Nucleus accumbens (tissue), 56 donors: ENCODE results near the gene SIK3.

ENCODE experiments used
- DNase-seq, 56 donors: peaks; one replicate each; lab custom pipeline; 2025; lab: John Stamatoyannopoulos, UW

Gene SIK3

DNA sequence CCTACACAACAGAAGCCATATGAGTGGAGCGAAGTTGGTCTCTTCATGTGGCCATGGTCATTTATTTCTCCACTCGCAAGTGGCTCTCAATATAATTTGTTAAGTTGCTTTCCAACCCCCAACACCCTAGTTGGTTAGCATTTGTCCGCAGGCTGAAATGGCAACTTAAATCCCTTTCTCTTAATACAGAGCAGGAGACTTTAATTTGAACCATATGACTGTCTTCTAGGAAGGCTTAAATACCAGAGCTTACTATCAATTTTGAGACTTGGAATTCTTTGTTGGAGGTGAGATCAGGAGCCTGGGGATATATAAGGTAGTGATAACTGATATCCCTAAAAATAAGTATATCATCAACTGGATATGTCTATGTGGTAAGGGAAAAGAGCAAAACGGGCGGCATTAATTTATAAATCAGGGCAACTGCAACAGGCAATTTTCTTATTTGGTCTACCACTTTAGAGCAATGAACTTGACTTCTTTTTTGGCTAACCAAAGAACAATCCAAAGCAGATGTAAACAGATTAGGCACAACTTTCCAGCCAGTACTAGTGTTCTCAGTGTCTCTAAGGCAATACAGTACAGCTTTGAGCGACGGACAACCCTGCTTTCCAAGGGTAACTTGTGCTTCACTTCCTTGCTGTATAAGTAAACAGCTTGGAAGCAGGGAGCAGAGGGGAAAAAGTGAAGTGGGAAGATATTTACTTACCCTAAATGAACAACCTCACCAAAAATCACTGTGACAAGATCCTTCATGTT, 186.1 kb downstream of the SIK3 start:
- no peak for DNase-seq

DNA sequence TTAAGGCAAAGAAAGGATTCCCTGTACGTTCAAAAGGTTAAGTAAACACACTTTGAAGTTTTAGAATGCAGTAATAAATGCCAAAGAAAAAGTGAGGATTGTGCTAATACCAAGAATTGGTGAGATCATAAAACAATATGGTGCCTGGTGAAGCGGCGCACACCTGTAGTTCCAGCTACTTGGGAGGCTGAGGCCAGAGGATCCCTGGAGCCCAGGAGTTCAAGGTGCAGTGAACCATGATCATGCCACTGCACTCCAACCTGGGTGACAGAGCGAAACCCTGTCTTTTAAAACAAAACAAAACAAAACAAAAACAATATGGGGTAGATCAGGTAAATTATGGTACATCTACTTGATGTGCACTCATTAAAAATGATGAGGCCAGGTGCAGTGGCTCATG, 187.4 kb downstream of the SIK3 start:
- DNase-seq, result no peak

DNA sequence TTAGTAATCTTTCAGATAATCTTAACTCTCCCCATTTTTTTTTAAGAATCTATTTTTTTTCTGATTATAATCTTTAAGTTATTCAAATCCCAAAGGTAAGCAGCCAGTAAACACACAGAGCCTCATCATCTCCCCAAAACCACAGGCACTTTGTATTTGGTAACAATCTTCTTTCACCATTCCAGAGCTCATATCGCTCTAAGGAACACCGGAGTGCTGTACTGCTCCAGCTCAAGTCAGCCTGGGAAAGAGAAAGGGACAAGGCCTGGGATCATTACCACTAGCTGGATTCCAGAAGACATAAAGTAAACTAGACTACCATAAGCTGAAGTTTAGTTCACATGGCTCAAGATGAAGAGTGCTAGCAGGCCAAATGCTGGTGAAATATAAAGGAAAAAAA, 187.8 kb downstream of the SIK3 start:
- DNase-seq, result no peak

DNA sequence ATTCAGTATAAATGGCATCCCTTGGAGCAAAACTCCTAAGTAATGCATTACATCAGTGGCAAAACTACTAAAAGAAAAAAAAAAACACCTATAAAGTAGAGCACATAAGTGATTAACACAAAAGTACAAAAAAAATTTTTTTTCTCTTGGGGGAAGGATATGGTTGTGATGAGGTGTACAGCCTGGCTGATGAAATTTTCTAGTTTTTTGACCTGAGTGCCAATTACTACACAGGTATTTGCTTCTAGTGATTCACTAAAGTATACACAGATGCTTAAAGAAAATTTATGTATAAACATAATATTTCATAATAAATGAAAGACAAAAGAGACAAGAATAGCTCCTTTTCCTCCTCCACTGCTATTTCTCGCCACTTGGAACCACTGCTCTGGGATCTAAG, 189.0 kb downstream of the SIK3 start:
- no peak for DNase-seq

DNA sequence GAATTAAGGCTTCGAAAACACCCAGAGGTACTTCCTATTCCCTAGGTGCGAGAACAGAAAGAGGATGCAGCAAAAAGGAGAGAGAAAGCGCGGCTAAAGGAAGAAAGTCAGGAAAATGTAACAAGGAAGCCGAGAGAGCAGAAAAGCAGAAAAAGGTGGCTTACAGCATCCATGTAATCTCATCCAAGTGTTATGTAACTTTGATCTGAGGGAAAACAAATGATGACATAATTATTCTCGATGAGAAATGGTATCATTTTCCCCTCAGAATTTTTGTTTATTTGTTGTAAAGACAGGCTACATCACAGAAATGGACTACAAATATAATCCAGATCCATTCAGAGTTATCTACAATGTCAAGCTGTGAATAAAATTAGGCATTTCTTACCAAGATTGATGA, 191.7 kb downstream of the SIK3 start:
- no peak for DNase-seq

DNA sequence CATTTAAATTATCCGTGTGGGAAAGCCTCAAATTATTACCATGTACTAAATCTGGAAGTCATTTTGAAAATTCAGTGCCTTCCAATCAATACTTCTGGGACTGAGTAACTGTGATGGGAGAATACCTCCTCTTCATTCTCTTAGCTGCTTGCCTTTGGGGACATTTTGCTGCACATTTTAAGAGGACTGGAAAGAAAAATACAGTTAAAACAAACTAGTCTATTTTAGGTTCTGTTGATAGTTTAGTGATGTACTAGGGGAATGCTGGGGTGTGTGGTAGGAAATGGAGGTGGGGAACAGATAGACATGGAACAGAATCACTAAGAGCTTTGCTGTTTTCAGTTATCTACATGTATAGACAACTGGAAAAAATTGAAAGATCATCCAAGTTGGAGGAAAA, 195.1 kb downstream of the SIK3 start:
- no peak for DNase-seq

DNA sequence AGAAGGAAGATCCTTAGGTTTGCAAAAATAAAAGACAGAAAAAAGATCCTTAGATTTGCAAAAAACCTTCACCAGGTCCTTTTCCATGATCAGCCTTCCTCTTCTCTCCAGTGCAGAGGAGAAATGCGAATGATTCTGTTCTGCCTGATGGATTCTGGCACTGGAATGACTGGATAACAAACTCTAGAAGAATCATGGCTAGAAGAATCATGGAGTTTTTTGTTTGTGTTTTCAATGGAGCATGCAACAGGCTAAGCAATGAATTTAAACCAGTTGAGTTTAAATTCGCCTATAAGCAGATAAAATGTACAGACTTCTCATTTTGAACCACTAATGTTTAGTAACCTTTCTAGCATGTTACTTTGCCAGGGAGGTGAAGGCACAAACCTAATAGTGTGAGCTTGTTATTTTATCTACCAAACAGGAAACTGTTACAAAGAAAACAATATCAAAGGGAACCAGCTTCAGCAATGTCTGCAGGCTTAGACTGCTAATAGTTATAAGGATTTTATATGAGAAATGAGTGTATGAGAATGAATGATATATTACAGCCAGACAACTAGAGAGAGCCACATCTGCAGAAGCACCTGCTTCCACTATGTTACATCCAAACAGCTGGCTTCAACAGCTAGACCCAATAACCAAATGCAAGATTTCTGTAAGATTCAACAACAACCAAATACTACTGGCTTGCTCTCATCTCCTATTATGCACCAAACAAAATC, 196.1 kb downstream of the SIK3 start:
- DNase-seq, result no peak

DNA sequence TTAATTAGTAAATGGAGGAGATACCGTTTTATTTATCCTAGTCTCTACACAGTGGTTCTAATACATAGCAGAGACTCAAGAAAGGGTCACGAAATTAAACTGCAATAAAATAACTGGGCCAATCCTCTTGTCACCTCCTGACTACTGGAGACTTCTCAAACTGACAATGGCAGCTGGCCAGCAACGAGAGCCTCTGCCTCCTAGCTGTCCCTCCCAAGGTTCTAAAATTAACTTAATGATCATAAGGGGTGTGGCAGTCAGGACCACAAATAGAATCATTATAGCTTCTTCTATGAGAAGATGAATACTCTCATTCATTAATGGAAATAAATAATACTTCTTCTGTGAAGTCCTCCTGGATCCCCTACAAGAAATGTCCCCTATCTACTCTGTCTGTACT, 197.0 kb downstream of the SIK3 start:
- DNase-seq, result peak in 4 of 56 donors; percentile 6 to 52 (median 27)

DNA sequence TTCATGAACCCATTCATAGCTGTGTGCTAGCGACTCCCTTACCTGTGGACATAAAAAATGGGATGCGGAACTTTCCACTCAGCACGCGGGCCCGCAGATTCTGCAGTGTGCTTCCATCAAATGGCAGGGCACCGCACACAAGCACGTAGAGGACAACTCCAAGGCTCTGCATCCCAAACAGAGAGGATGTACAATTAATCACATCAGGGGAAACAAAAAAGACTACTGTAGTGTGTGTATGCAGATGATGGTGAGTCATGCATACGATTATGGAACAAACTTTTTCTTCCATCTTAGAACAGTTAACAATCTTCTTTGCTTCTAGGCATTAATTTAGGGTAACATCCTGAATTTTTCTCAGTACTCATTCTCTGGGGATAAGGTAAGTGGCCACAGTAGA, 202.0 kb downstream of the SIK3 start:
- no peak for DNase-seq

DNA sequence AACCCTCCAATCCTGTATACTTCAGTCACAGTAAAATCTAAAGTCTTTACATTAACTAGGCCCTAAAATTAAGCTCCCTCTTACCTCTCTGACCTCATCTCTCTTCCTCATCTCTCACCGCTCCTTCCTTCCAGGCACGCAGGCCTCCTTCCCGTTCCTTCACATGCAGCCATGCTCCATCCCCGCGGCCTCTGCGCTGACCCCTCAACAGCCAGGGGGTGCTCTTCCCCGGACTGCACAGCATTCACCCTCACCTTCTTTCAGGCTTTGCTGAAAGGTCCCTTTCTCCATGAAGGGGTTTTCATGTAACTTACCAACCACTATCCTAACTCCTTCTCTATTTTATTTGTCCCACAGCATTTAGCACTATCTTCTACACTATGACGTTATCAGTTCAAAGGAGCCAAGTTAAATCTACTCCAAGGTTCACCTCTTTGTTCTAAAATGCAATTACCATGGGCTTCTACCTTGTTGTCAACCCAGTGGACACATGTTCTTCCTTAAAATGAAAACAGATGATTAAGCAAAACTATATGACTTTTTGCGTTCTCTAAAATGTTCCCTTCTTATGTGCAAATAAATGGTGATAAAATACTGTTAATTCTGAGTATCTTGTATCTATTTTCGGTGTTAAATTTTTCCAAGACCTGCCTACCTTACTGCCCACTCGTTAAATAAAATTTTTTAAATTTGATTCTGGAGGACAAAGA, 203.0 kb downstream of the SIK3 start:
- peak in 4 of 56 donors; percentile 21 to 41 (median 26) for DNase-seq

DNA sequence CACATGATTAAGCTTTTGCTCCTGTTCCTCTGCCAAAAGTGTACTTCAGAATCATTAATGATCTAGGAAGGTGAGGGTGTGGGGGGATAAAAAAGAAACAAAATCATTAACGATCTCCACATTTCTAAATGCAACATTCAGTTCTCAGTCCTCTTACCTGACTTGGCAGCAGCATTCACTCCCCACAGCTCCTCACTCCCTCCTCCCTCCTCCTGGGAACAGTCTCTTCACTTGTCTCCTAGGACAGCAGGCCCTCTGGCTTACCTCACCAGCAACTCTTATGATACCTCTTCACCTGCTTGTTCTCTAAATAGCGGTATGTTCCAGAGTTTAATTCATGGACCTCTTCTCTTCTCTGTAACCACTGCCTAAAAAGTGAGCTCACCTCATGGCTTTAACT, 204.3 kb downstream of the SIK3 start:
- DNase-seq, result peak in 3 of 56 donors; percentile 12 to 30 (median 13)

DNA sequence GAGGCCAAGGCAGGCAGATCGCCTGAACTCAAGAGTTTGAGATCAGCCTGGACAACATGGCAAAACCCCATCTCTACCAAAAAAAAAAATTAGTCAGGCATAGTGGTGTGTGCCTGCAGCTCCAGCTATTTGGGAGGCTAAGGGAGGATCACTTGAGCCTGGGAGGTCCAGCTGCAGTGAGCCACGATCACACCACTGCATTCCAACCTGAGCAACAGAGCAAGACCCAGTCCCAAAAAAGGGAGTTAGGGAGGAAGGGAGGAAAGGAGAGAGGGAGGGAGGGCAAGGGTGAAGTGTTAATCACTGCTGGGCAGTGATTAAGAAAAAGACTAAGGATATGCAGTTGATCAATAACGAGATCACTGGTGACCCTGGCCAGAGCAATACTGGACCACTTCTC, 204.8 kb downstream of the SIK3 start:
- no peak for DNase-seq

DNA sequence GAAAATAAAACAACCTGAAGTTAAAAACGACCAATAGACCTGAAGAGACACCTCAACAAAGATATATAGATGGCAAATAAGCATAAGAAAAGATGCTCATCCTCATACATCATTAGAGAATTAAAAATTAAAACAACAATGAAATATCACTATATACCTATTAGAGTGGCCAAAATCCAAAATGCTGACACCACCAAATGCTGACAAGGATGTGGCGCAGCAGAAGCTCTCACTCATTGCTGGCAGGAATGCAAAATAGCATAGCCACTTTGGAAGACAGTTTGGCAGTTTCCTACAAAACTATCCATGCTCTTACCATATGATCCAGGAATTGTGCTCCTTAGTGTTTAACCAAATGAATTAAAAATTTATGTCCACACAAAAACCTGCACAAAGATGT, 205.9 kb downstream of the SIK3 start:
- no peak for DNase-seq

DNA sequence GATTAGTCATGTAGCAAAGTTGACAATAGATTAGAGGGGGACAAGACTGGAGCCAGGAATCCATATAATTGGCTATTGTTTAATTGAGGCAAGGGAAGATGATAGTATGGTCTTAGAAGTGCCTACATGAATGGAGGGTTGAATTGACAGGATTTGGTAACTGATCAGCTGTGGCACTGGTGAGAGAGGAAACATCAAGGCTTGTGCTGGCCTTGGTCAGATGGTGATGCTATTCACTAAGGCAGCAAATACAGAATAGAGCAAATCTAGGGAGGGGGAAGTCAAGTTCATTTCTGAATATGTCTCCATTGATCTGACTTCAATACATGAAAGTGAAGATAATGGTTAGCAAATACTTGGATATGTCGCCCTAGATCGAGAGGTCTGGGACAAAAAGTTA, 206.5 kb downstream of the SIK3 start:
- peak in 2 of 56 donors; percentile 33 to 40 for DNase-seq

DNA sequence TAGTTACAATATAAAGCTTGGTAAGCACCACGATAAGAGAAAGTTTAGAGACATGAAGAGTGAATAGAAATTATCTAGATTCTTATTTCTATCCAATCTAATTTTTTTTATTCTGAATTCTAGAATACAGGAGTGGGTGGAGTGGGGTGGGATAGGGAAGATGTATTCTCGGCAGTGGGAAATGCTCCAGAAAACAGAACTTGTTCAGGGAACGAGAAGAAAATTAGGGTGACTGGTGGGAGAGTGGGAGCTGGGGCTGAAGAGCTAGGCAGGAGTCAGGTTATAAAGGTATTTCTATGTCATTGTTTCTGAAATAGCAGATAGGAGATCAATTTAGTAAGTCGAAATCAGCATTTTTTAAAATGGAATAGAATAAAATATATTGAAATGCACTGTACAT, 207.6 kb downstream of the SIK3 start:
- peak in 1 of 56 donors; percentile 10 for DNase-seq

DNA sequence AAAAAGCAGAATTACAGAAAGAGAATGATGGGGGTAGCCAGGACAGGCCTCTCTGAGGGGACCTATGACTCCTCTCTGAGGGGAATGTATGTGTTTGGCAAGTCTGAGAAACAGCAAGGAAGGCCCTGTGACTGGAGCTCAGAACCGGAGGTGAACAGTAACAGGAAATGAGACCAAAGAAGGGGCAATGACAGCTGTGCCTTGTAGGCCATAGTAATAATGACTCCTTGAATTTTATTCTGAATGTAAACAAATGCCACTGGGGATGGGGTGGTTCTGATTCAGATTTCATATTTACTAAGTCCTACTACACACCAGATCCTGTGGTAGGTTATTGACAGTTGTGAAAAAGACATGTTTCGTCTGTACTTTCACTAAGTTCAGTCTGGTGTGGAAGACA, 208.0 kb downstream of the SIK3 start:
- DNase-seq, result no peak

DNA sequence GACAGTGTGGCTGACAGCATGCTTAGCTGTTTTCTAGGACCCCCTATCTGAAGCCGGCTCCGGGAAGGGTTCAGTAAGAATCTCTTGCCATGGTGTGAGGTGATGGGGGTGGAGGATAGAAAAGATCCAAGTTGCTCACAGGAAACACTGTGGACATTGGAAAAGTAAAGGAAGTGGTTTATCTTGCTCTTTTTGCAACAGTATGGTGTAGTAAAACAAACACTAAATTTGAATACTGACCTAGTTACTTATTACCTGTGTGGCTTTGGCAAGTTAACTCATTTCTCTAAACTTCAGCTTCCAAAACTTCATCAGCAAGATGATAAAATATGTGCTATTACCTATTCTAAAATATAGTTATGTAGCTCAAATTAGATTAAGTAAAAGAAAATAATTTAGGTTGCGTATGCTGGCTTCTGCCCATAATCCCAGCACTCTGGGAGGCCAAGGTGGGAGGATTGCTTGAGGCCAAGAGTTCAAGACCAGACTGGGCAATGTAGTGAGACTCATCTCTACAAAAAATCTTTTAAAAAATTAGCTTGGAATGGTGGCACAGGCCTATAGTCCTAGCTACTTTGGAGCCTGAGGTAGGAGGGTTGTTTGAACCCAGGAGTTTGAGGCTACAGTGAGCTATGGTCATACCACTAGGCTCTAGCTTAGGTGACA, 209.2 kb downstream of the SIK3 start:
- no peak for DNase-seq

DNA sequence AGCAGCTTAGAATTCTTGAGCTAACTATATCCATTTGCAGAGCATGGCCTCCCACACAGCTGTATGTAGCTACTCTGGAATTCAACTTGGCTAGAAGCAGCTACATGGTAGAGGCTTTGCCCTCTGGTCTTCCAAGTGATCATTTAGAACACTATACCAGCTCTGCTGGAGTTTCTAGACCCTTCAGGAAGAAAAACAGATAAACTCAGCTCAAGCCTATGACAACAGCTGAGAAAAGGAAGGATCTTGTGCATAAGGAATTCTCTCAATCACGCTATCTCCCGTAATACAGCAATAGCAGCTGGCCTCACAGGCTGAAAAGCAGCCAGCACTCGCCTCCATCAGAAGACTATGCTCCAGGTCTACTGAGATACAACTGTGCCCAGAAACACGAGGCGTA, 210.2 kb downstream of the SIK3 start:
- DNase-seq, result no peak

DNA sequence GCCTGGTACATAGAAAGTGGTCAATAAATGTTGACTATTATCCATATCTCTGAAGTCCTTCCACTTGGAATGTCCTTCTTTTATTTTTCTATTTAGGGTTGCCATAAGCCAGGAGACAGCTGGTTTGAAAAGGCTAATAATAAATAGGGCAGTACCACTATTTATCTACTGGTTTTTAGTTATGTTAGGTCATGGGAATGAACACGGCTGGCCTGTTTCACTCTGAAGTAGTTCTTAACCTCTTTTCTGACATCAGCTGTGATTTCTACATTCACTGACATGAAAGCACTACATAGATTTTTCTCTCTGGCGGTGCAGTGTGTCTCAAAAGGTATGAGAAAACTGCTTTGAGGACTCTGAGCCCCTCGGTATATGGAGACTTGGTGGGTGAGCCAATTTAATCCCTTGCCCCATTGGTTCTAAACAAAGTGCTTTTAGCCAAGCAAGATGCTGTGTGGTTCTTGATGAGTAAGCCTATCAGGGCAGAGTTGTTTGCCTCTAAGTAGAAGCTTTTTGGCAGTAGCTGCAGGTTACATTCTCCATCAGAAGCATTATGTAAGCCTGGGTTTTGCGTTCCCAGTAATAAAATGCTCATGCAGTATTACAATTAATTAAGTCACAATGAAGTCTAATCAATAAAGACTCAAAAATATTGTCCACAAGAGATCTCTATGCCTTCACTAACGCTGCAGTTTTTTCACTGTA, 212.1 kb downstream of the SIK3 start:
- DNase-seq, result peak in 4 of 56 donors; percentile 31 to 47 (median 32)

DNA sequence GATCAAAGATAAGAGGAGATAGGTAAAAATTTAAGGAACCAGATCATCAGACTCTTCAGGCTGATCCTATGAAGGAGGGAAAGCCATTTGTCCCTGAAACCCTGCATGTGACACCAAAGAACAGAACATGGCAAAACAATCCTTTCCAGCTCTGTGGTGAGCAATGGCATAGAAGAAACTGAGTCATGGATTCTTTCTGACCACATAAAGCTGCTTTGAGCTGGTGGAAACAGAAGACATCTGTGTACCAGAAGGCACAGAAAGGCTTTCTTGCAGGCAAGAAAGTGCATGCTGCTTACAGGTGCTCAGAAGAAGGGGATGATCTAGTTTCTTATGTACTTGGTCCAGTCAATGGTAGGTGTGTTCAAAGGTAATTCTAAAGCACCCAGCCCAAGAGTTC, 215.8 kb downstream of the SIK3 start:
- DNase-seq, result no peak
